ENCODE results near the gene MOV10L1.

The MOV10L1 gene

DNA sequence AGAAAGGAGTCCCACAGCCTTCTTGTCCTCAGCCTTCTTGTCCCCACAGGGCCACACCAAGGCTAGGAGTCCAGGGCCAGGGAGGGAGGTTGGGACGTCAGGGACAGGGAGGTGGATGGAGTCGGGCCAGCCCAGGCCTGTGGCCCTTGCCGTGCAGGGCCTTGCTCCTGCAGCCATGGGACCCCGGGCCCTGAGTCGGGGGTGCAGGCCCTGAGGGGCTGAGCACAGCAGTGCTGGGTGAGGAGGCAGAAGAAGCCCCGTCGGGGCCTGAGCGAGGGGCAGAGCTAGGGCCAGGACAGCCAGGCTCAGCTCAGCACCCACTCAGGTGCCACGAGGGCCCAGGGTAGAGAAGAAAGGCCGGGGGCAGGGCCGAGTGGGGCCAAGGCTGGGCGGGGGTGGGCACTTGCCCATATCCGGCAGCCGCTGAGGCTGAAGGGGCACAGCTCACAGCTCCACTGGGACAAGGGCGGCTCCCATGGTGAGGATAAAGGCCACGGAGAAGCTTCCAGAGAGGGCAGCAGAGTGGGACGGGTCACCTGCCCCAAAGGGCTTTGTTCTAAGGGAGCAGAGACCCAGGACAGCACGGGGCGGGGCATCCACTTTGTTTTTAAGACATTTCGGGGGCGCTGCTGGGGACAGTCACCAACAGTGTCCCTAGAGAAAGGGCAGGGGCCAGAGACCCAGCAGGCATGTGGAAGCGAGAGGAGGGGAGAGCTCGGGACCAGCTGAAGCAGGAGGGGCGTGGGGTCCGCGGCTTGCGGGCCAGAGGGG lies 8.2 kb upstream of the MOV10L1 start:
- WGBS, 2 donors (ENCODE audit: extremely low coverage in 2 of 2, insufficient read length in 2 of 2, insufficient replicate concordance in 1 of 2), result no CpG with 5 or more reads among the region's 27 CpGs

DNA sequence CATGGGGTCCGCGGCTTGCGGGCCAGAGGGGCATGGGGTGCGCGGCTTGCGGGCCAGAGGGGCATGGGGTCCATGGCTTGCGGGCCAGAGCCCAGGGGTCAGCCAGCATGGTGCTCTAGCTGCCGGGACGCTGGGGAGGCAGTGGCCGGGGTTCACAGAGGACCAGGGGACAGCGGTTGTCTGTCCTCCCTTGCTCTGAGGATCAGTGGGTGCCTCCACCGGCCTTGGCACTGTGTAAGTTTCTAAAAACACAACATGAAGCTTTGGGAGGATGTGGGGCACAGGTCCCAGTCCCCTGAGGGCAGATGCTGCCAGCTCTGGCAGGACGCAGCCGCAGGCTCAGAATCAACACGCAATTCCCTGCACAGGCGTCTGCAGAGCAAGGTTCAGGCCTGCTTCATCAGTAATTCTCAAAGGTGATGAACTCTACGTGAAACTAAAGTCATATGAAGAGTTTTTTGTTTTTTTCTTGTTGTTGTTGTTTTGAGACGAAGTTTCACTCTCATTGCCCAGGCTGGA lies 7.5 kb upstream of the MOV10L1 start:
- peaks cover 0 to 1% of the 10 kb centered on the region in 2 donors for H3K9me3 ChIP-seq (replicated peaks in 1 of 2; ENCODE audit: control insufficient read depth in 2 of 2, insufficient read depth in 1 of 2, low read depth in 1 of 2, low read length in 2 of 2)
- H3K79me1 ChIP-seq (ENCODE audit: low read depth, low read length), result no peaks in the 10 kb centered on the region
- H3K27me3 ChIP-seq (ENCODE audit: control insufficient read depth in 3 of 3, insufficient read depth in 3 of 3, low read depth in 1 of 3, low read length in 3 of 3), result no peaks in the 10 kb centered on the region
- H3K4me1 ChIP-seq (ENCODE audit: control insufficient read depth in 2 of 2, insufficient read depth in 1 of 2, low read depth in 1 of 2, low read length in 2 of 2), result peaks cover 6 to 16% of the 10 kb centered on the region in 2 donors
- peak overlapping the region; percentile 51 for H2AK5ac ChIP-seq (ENCODE audit: low read depth, low read length)
- H3K4me3 ChIP-seq (ENCODE audit: low read length in 2 of 2), result no peak overlapping the region
- DNase-seq (ENCODE audit: low spot score), result no peak
- H2BK120ac ChIP-seq (ENCODE audit: low read depth, low read length), result no peak overlapping the region
- no peaks in the 10 kb centered on the region for H3K36me3 ChIP-seq (replicated peaks in 1 of 2; ENCODE audit: control insufficient read depth in 2 of 2, insufficient read depth in 2 of 2, low read length in 2 of 2)
- no peak overlapping the region for H4K91ac ChIP-seq (ENCODE audit: low read depth, low read length, poor library complexity)
- peak overlapping the region; percentile 49 for H3K18ac ChIP-seq (ENCODE audit: low read length)
- no peak overlapping the region for H2BK5ac ChIP-seq (ENCODE audit: low read length)
- no peak overlapping the region for H4K8ac ChIP-seq (ENCODE audit: low read depth, low read length)
- no peak overlapping the region for H3K14ac ChIP-seq (ENCODE audit: low read length)
- no peak overlapping the region for H2AFZ ChIP-seq (ENCODE audit: low read length)
- no peak overlapping the region for H2BK15ac ChIP-seq (ENCODE audit: low read length)
- no peak overlapping the region for H3K27ac ChIP-seq (replicated peaks; ENCODE audit: low read length)
- WGBS, 2 donors (ENCODE audit: extremely low coverage in 2 of 2, insufficient read length in 2 of 2, insufficient replicate concordance in 1 of 2), result no CpG with 5 or more reads among the region's 18 CpGs
- no peak overlapping the region for H3K23ac ChIP-seq (ENCODE audit: low read depth, low read length, poor library complexity)
- H3K4ac ChIP-seq (ENCODE audit: low read length), result peak overlapping the region; percentile 39
- H3K9ac ChIP-seq (ENCODE audit: low read depth, low read length, poor library complexity), result no peak overlapping the region
- peak overlapping the region; percentile 48 for H2BK12ac ChIP-seq (ENCODE audit: low read length)
- no peak overlapping the region for H3K4me2 ChIP-seq (ENCODE audit: insufficient read depth, low read length, poor library complexity, severe bottlenecking)

More for the DNA sequence above, 8.2 kb upstream of the MOV10L1 start:
- no peaks in the 10 kb centered on the region for H3K36me3 ChIP-seq (replicated peaks in 1 of 2; ENCODE audit: control insufficient read depth in 2 of 2, insufficient read depth in 2 of 2, low read length in 2 of 2)
- no peaks in the 10 kb centered on the region for H3K79me1 ChIP-seq (ENCODE audit: low read depth, low read length)
- DNase-seq (ENCODE audit: low spot score), result no peak
- H2AFZ ChIP-seq (ENCODE audit: low read length), result no peak overlapping the region
- H4K8ac ChIP-seq (ENCODE audit: low read depth, low read length), result no peak overlapping the region
- no peak overlapping the region for H2BK120ac ChIP-seq (ENCODE audit: low read depth, low read length)
- H3K14ac ChIP-seq (ENCODE audit: low read length), result no peak overlapping the region
- no peak overlapping the region for H3K27ac ChIP-seq (replicated peaks; ENCODE audit: low read length)
- peak overlapping the region; percentile 13 for H3K23ac ChIP-seq (ENCODE audit: low read depth, low read length, poor library complexity)
- peak overlapping the region; percentile 63 for H2BK15ac ChIP-seq (ENCODE audit: low read length)
- no peak overlapping the region for H3K4me3 ChIP-seq (ENCODE audit: low read length in 2 of 2)
- H3K27me3 ChIP-seq (ENCODE audit: control insufficient read depth in 3 of 3, insufficient read depth in 3 of 3, low read depth in 1 of 3, low read length in 3 of 3), result no peaks in the 10 kb centered on the region
- H4K91ac ChIP-seq (ENCODE audit: low read depth, low read length, poor library complexity), result no peak overlapping the region
- no peaks in the 10 kb centered on the region for H3K9me3 ChIP-seq (replicated peaks in 1 of 2; ENCODE audit: control insufficient read depth in 2 of 2, insufficient read depth in 1 of 2, low read depth in 1 of 2, low read length in 2 of 2)
- peak overlapping the region; percentile 51 for H2AK5ac ChIP-seq (ENCODE audit: low read depth, low read length)
- no peak overlapping the region for H2BK5ac ChIP-seq (ENCODE audit: low read length)
- peaks cover 7 to 16% of the 10 kb centered on the region in 2 donors for H3K4me1 ChIP-seq (ENCODE audit: control insufficient read depth in 2 of 2, insufficient read depth in 1 of 2, low read depth in 1 of 2, low read length in 2 of 2)
- peak overlapping the region; percentile 39 for H3K4ac ChIP-seq (ENCODE audit: low read length)
- peak overlapping the region; percentile 48 for H2BK12ac ChIP-seq (ENCODE audit: low read length)
- peak overlapping the region; percentile 71 for H3K18ac ChIP-seq (ENCODE audit: low read length)
- no peak overlapping the region for H3K9ac ChIP-seq (ENCODE audit: low read depth, low read length, poor library complexity)
- no peak overlapping the region for H3K4me2 ChIP-seq (ENCODE audit: insufficient read depth, low read length, poor library complexity, severe bottlenecking)

DNA sequence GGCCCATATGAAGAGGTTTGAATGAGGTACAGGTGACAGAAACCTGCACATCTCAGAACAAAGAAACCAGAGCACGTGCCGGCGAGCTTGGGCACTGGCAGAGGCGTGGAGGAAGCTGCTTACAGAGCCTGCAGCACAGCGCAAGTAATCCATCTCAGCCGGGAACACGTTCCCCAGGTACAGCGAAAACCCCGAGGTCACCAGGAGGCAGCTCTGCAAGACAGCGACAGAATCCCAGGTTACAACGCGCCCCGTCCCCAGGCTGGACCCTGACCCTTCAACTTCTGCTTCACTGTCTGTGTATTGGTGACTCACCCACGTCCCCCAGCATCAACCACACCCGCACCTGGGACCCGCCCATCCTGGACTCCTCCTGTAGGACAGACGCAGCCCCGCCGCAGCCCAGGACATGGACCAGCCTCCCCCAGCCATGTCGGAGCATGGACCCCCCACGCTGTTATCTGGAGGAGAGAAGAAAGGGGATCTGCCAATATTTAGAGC lies 6.8 kb upstream of the MOV10L1 start:
- Histone ChIP-seq H3K27ac (replicated peaks; ENCODE audit: low read length) (no peak overlapping the region), H3K9ac (ENCODE audit: low read depth, low read length, poor library complexity) (no peak overlapping the region), H2BK12ac (ENCODE audit: low read length) (no peak overlapping the region), H3K4me2 (ENCODE audit: insufficient read depth, low read length, poor library complexity, severe bottlenecking) (no peak overlapping the region), H2BK5ac (ENCODE audit: low read length) (no peak overlapping the region), H2BK15ac (ENCODE audit: low read length) (peak overlapping the region; percentile 38), H3K18ac (ENCODE audit: low read length) (peak overlapping the region; percentile 2), H2AFZ (ENCODE audit: low read length) (no peak overlapping the region), H3K9me3 (replicated peaks in 1 of 2; ENCODE audit: control insufficient read depth in 2 of 2, insufficient read depth in 1 of 2, low read depth in 1 of 2, low read length in 2 of 2) (peaks cover 1 to 5% of the 10 kb centered on the region in 2 donors), H3K36me3 (replicated peaks in 1 of 2; ENCODE audit: control insufficient read depth in 2 of 2, insufficient read depth in 2 of 2, low read length in 2 of 2) (no peaks in the 10 kb centered on the region), H3K14ac (ENCODE audit: low read length) (no peak overlapping the region), H3K79me1 (ENCODE audit: low read depth, low read length) (no peaks in the 10 kb centered on the region), H3K27me3 (ENCODE audit: control insufficient read depth in 3 of 3, insufficient read depth in 3 of 3, low read depth in 1 of 3, low read length in 3 of 3) (no peaks in the 10 kb centered on the region), H2AK5ac (ENCODE audit: low read depth, low read length) (no peak overlapping the region), H2BK120ac (ENCODE audit: low read depth, low read length) (no peak overlapping the region), H4K8ac (ENCODE audit: low read depth, low read length) (no peak overlapping the region), H3K4me3 (ENCODE audit: low read length in 2 of 2) (no peak overlapping the region), H3K4me1 (ENCODE audit: control insufficient read depth in 2 of 2, insufficient read depth in 1 of 2, low read depth in 1 of 2, low read length in 2 of 2) (peaks cover 6 to 16% of the 10 kb centered on the region in 2 donors), H4K91ac (ENCODE audit: low read depth, low read length, poor library complexity) (peak overlapping the region; percentile 56), H3K4ac (ENCODE audit: low read length) (no peak overlapping the region), H3K23ac (ENCODE audit: low read depth, low read length, poor library complexity) (peak overlapping the region; percentile 26)
- WGBS, 2 donors (ENCODE audit: extremely low coverage in 2 of 2, insufficient read length in 2 of 2, insufficient replicate concordance in 1 of 2), result no CpG with 5 or more reads among the region's 21 CpGs
- DNase-seq (ENCODE audit: low spot score), result no peak

DNA sequence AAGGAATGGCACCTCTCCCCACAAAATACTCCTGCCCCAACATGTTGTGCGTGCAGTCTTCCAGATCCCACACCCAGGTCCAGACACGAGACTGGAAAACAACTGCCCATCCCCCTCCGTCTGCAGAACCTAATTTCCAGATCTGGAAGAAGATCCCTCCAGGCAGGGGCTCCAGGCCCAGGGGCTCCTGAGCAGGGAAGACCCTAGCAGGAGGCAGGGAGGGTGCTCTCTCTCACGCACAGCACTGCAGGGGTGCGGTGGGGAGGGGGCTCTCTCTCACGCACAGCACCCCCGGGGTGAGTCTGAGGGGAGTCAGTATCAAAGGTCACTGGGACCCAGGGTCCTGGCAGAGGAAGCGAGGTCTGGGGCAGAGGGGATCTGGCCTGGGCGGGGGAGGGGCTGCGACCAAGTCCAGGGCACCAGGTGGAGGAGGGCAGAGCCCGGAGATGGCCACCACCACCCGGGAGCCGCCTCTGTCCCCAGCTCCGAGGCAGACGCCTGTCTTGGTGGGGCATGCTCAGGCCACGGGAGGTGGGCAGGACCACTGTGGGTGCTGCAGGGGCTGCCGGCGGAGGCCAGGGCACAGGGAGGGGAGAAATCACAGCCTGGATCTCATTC lies 6.2 kb upstream of the MOV10L1 start:
- Histone ChIP-seq H3K27ac (replicated peaks; ENCODE audit: low read length) (no peak overlapping the region), H4K8ac (ENCODE audit: low read depth, low read length) (peak overlapping the region; percentile 68), H3K36me3 (replicated peaks in 1 of 2; ENCODE audit: control insufficient read depth in 2 of 2, insufficient read depth in 2 of 2, low read length in 2 of 2) (no peaks in the 10 kb centered on the region), H3K9me3 (replicated peaks in 1 of 2; ENCODE audit: control insufficient read depth in 2 of 2, insufficient read depth in 1 of 2, low read depth in 1 of 2, low read length in 2 of 2) (peaks cover 1 to 5% of the 10 kb centered on the region in 2 donors), H2BK120ac (ENCODE audit: low read depth, low read length) (peak overlapping the region; percentile 98), H3K79me1 (ENCODE audit: low read depth, low read length) (no peaks in the 10 kb centered on the region), H4K91ac (ENCODE audit: low read depth, low read length, poor library complexity) (no peak overlapping the region), H3K9ac (ENCODE audit: low read depth, low read length, poor library complexity) (no peak overlapping the region), H3K27me3 (ENCODE audit: control insufficient read depth in 3 of 3, insufficient read depth in 3 of 3, low read depth in 1 of 3, low read length in 3 of 3) (no peaks in the 10 kb centered on the region), H3K4me1 (ENCODE audit: control insufficient read depth in 2 of 2, insufficient read depth in 1 of 2, low read depth in 1 of 2, low read length in 2 of 2) (peaks cover 6 to 16% of the 10 kb centered on the region in 2 donors), H3K23ac (ENCODE audit: low read depth, low read length, poor library complexity) (peak overlapping the region; percentile 58), H2BK12ac (ENCODE audit: low read length) (peak overlapping the region; percentile 92), H2BK5ac (ENCODE audit: low read length) (peak overlapping the region; percentile 67), H3K4me2 (ENCODE audit: insufficient read depth, low read length, poor library complexity, severe bottlenecking) (no peak overlapping the region), H3K4me3 (ENCODE audit: low read length in 2 of 2) (no peak overlapping the region), H2BK15ac (ENCODE audit: low read length) (peak overlapping the region; percentile 98), H3K18ac (ENCODE audit: low read length) (peak overlapping the region; percentile 84), H3K4ac (ENCODE audit: low read length) (no peak overlapping the region), H2AK5ac (ENCODE audit: low read depth, low read length) (peak overlapping the region; percentile 92), H3K14ac (ENCODE audit: low read length) (peak overlapping the region; percentile 57), H2AFZ (ENCODE audit: low read length) (no peak overlapping the region)
- no CpG with 5 or more reads among the region's 18 CpGs for WGBS, 2 donors (ENCODE audit: extremely low coverage in 2 of 2, insufficient read length in 2 of 2, insufficient replicate concordance in 1 of 2)
- no peak for DNase-seq (ENCODE audit: low spot score)
